ENCODE measurements around the gene CITED1.

DNA sequence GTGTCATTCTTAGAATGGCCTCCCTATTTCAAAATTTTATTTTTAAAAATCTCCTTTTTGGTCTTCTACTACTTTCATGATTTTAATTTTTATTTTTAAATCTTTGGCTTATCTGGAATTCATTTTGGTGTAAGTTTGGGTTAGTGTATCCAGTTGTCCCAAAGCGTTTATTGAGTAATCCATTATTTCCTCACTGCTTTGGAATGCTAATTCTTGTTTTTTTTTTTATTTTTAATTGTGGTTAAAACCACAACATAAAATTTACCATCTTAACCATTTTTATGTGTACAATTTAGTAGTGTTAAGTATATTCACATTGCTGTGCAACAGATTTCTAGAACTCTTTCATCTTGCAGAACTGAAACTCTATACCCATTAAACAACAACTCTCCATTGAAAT is 8.7 kb downstream of the CITED1 start:
- TF ChIP-seq, protein P1, sequence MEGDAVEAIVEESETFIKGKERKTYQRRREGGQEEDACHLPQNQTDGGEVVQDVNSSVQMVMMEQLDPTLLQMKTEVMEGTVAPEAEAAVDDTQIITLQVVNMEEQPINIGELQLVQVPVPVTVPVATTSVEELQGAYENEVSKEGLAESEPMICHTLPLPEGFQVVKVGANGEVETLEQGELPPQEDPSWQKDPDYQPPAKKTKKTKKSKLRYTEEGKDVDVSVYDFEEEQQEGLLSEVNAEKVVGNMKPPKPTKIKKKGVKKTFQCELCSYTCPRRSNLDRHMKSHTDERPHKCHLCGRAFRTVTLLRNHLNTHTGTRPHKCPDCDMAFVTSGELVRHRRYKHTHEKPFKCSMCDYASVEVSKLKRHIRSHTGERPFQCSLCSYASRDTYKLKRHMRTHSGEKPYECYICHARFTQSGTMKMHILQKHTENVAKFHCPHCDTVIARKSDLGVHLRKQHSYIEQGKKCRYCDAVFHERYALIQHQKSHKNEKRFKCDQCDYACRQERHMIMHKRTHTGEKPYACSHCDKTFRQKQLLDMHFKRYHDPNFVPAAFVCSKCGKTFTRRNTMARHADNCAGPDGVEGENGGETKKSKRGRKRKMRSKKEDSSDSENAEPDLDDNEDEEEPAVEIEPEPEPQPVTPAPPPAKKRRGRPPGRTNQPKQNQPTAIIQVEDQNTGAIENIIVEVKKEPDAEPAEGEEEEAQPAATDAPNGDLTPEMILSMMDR (IDR thresholded peaks at IDR 0.05) = no peak
- no peak for TF ChIP-seq POLR2A (IDR thresholded peaks at IDR 0.05)
